ENCODE measurements around the gene PTBP2.

Gene PTBP2

DNA sequence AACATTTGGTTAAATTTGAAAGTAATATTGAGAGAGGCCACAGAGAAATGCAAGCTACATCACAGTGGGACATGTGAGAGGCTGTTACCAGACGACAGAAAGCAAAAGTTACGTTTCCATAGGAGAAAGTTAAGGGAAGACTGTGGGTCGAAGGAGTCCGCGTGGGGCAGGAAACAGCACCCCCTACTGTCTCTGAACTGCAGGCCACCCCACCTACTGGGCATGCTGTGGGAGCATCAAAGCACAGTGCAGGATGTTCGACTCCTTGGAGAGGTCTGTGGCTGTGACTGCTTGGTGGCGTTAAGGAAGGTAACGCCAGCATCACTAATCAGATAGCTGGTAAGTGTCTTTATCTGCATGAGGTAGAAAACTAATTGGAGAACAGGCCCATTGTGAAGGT lies 123.9 kb downstream of the PTBP2 start:
- no peak overlapping the region for H3K9ac ChIP-seq (ENCODE audit: low read length)
- H3K27ac ChIP-seq (ENCODE audit: low read depth, low read length) = no peak overlapping the region
- peaks cover 2% of the 10 kb centered on the region; the same call in 1 of the 2 replicates for H3K9me3 ChIP-seq (ENCODE audit: control insufficient read depth, insufficient read depth, low read depth, low read length)
- H3K36me3 ChIP-seq (ENCODE audit: control insufficient read depth, insufficient read depth, low read length) = no peaks in the 10 kb centered on the region
- no peaks in the 10 kb centered on the region for H3K4me1 ChIP-seq (ENCODE audit: control insufficient read depth, insufficient read depth, low read length)
- no peaks in the 10 kb centered on the region for H3K27me3 ChIP-seq (ENCODE audit: control insufficient read depth, insufficient read depth, low read length)
- H3K4me3 ChIP-seq (ENCODE audit: low read depth, low read length) = no peak overlapping the region

DNA sequence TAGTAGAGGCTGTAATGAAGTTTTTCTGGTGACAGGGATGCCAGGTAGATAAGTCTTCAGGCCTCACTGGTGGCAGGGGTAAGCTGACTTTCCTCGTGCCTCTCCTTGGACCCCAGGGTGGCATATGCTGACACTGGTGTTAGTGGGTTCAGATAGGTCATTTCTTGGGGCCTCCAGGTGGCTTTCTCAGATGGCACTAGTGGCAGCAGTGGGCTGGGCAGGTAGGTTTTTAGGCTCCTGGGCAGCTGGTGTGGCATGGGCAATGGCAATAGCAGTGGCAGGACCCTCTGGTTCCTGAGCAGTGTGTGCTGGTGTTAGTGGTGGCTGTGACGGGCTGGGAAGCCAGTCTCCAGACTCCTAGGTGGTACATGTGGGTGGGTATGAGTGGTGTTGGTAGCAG lies 140.3 kb downstream of the PTBP2 start:
- Histone ChIP-seq H3K4me1 (ENCODE audit: control insufficient read depth, insufficient read depth, low read length) (no peaks in the 10 kb centered on the region), H3K27me3 (ENCODE audit: control insufficient read depth, insufficient read depth, low read length) (no peaks in the 10 kb centered on the region), H3K9me3 (ENCODE audit: control insufficient read depth, insufficient read depth, low read depth, low read length) (0 out of 2 replicates have a peak, but pooled peaks cover 2% of the 10 kb centered on the region), H3K36me3 (ENCODE audit: control insufficient read depth, insufficient read depth, low read length) (no peaks in the 10 kb centered on the region), H3K27ac (ENCODE audit: low read depth, low read length) (no peak overlapping the region), H3K9ac (ENCODE audit: low read length) (no peak overlapping the region), H3K4me3 (ENCODE audit: low read depth, low read length) (no peak overlapping the region)

DNA sequence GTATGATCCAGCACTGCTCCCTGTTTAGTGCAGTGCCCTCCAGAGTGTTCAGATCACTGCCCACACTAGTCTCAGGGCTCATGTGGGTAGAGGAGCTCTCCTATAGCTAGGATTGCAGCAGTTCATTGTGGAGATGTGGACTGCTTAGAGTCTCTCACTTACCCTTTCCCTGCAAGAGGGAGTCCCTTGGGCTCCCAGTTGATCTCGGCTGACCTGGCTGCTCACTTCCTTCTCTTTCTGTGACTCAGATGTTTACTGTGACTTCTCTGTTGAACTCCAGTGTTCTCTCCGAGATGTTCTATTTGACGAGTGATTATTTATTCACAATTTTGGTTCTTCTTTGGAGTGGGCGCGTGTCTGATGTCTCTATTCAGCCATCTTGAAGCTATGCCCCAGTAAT lies 141.9 kb downstream of the PTBP2 start:
- Histone ChIP-seq H3K9me3 (ENCODE audit: control insufficient read depth, insufficient read depth, low read depth, low read length) (0 out of 2 replicates have a peak, but pooled peaks cover 2% of the 10 kb centered on the region), H3K4me1 (ENCODE audit: control insufficient read depth, insufficient read depth, low read length) (no peaks in the 10 kb centered on the region), H3K36me3 (ENCODE audit: control insufficient read depth, insufficient read depth, low read length) (no peaks in the 10 kb centered on the region), H3K9ac (ENCODE audit: low read length) (no peak overlapping the region), H3K4me3 (ENCODE audit: low read depth, low read length) (no peak overlapping the region), H3K27me3 (ENCODE audit: control insufficient read depth, insufficient read depth, low read length) (no peaks in the 10 kb centered on the region), H3K27ac (ENCODE audit: low read depth, low read length) (no peak overlapping the region)

Measured in HUES6 (cell line).